HepG2 (cell line): ENCODE measurements around the gene BPIFB6. TPM values are rescaled to one million over a fixed set of nuclear protein-coding genes. Genes with fewer than 3 reads are reported as not detected.

Source experiments
- CEBPG ChIP-seq: IDR thresholded peaks from 2 replicates; pipeline ENCODE4 v1.6.1; 2016
- ERF ChIP-seq: IDR thresholded peaks from 2 replicates; pipeline ENCODE4 v1.6.1; 2018; ENCODE audit warnings: missing biosample characterization, missing genetic modification reagents
- GPN1 ChIP-seq: sonication (generic); formaldehyde crosslinking; IDR thresholded peaks from 2 replicates; pipeline ENCODE4 v1.5.1; 2020; ENCODE audit warnings: missing genetic modification reagents, borderline replicate concordance
- HNF4A ChIP-seq: sonication (generic); formaldehyde crosslinking; IDR thresholded peaks from 2 replicates; pipeline ENCODE4 v1.4.0; 2020; ENCODE audit warnings: missing genetic modification reagents
- KLF9 ChIP-seq: IDR thresholded peaks from 2 replicates; pipeline ENCODE4 v1.6.1; 2016; ENCODE audit warnings: low read depth
- MAFK ChIP-seq, 2 experiments: IDR thresholded peaks in 1 of 2; conservative IDR thresholded peaks in 1 of 2; 2 replicates each; pipeline ENCODE4 v1.6.1; 2011; ENCODE audit warnings: improper control_type of control experiment in 2 of 2, low read length in 2 of 2
- MYNN ChIP-seq: sonication (generic); formaldehyde crosslinking; IDR thresholded peaks from 2 replicates; pipeline ENCODE4 v1.4.0; 2020; ENCODE audit warnings: mild to moderate bottlenecking, low read depth, missing genetic modification reagents
- NONO ChIP-seq, 2 experiments: fragments of 450-650 bp in 1 of 2; sonication (generic) in 1 of 2; formaldehyde crosslinking in 1 of 2; IDR thresholded peaks in 1 of 2; conservative IDR thresholded peaks in 1 of 2; 2 replicates each; pipeline versions ENCODE4 v1.6.1 to v1.8.0; 2017 to 2022; ENCODE audit warnings: mild to moderate bottlenecking in 1 of 2, missing genetic modification reagents in 1 of 2, moderate library complexity in 1 of 2
- NR3C1 ChIP-seq: sonication (generic); formaldehyde crosslinking; IDR thresholded peaks from 2 replicates; pipeline ENCODE4 v1.4.0; 2020; ENCODE audit warnings: missing genetic modification reagents
- RARA ChIP-seq: IDR thresholded peaks from 2 replicates; pipeline ENCODE4 v1.6.1; 2016; ENCODE audit warnings: missing genetic modification reagents, missing compliant biosample characterization
- ZBTB34 ChIP-seq: sonication (generic); formaldehyde crosslinking; IDR thresholded peaks from 2 replicates; pipeline ENCODE4 v1.8.0; 2022; ENCODE audit warnings: mild to moderate bottlenecking, missing genetic modification reagents
- ZBTB39 ChIP-seq: sonication (generic); formaldehyde crosslinking; IDR thresholded peaks from 2 replicates; pipeline ENCODE4 v1.5.0; 2020; ENCODE audit warnings: missing genetic modification reagents
- ZBTB44 ChIP-seq: sonication (generic); formaldehyde crosslinking; IDR thresholded peaks from 2 replicates; pipeline ENCODE4 v1.4.0; 2020; ENCODE audit warnings: missing genetic modification reagents
- ZFP1 ChIP-seq: IDR thresholded peaks from 2 replicates; pipeline ENCODE4 v1.6.1; 2016
- ZFP36 ChIP-seq: fragments of 150-350 bp; IDR thresholded peaks from 2 replicates; pipeline ENCODE4 v1.6.1; 2018; ENCODE audit warnings: borderline replicate concordance, low read length, low read depth; ENCODE audit not compliant: partially characterized antibody
- ZKSCAN8 ChIP-seq: IDR thresholded peaks from 2 replicates; pipeline ENCODE4 v1.6.1; 2016; ENCODE audit warnings: borderline replicate concordance, missing genetic modification reagents, missing compliant biosample characterization
- ZNF234 ChIP-seq: sonication (generic); formaldehyde crosslinking; conservative IDR thresholded peaks from 2 replicates; pipeline ENCODE4 v1.5.1; 2020; ENCODE audit warnings: mild to moderate bottlenecking, missing genetic modification reagents
- ZNF446 ChIP-seq: sonication (generic); formaldehyde crosslinking; IDR thresholded peaks from 2 replicates; pipeline ENCODE4 v1.5.0; 2020; ENCODE audit warnings: mild to moderate bottlenecking, missing genetic modification reagents
- ZNF558 ChIP-seq: sonication (generic); formaldehyde crosslinking; IDR thresholded peaks from 2 replicates; pipeline ENCODE4 v1.9.0; 2022; ENCODE audit warnings: mild to moderate bottlenecking, missing genetic modification reagents, borderline replicate concordance
- ZNF598 ChIP-seq: sonication (generic); formaldehyde crosslinking; IDR thresholded peaks from 2 replicates; pipeline ENCODE4 v1.5.1; 2020; ENCODE audit warnings: mild to moderate bottlenecking, missing genetic modification reagents, borderline replicate concordance
- ZNF644 ChIP-seq: IDR thresholded peaks from 2 replicates; pipeline ENCODE4 v1.6.1; 2016; ENCODE audit warnings: low read depth
- ZXDC ChIP-seq: sonication (generic); formaldehyde crosslinking; IDR thresholded peaks from 2 replicates; pipeline ENCODE4 v1.5.0; 2020; ENCODE audit warnings: mild to moderate bottlenecking, missing genetic modification reagents
- polyA plus RNA-seq, 8 experiments: library from polyadenylated mRNA; depleted of rRNA in 3 of 8; stranded (reverse) in 7 of 8; unstranded in 1 of 8; fragments of >200 nt; fragmentation: Illumina TruSeq in 4 of 8; extraction: Trizol in 4 of 8; gene quantifications; 2 replicates each; pipeline versions ENCODE4 v1.2.1 to v1.2.3, GENCODE V29; 2011 to 2016; ENCODE audit warnings: low read depth in 4 of 8, missing spikeins in 1 of 8, mixed read lengths in 1 of 8; ENCODE audit not compliant: insufficient read depth in 1 of 8
- total RNA-seq, 5 experiments: library from RNA; depleted of rRNA; stranded (reverse); fragments of >200 nt; fragmentation: Illumina TruSeq; extraction: Trizol; gene quantifications; 2 replicates each; pipeline ENCODE4 v1.2.3, GENCODE V29; 2016; ENCODE audit warnings: low read depth in 1 of 5

Gene BPIFB6
- total and polyA plus RNA-seq, 2 of the 13 experiments (the other 11 are each of a cell fraction or from before 2014, with no cell fraction given) = 0.13 to 1.7 TPM

GRCh38 chr20:33007376-33008335, 23.8 kb upstream of the BPIFB6 start, which contains the start of gene BPIFB2 (continued):
- no peak for TF ChIP-seq ZFP36
- peak; percentile 97 for TF ChIP-seq ZNF644 (CRISPR knock-in tag)
- no peak; the same call in 1 of the 2 replicates for TF ChIP-seq KLF9 (CRISPR knock-in tag)
- peak; percentile 86 for TF ChIP-seq ZKSCAN8 (CRISPR knock-in tag)
- peak; percentile 92 for TF ChIP-seq ERF (CRISPR knock-in tag)
- TF ChIP-seq CEBPG = peak; percentile 67
- TF ChIP-seq ZFP1 = no peak; the same call in none of the 2 replicates
- TF ChIP-seq NR3C1 = no peak
- TF ChIP-seq NONO (IDR thresholded peaks at IDR 0.05) = no peak
- TF ChIP-seq NONO (CRISPR knock-in tag; conservative IDR thresholded peaks at IDR 0.05) = peak; percentile 91; the same call in 1 of the 2 replicates
- TF ChIP-seq MYNN (CRISPR knock-in tag) = no peak
- TF ChIP-seq HNF4A (CRISPR knock-in tag) = peak; percentile 91
- TF ChIP-seq ZBTB34 (CRISPR knock-in tag) = peak; percentile 100
- TF ChIP-seq ZNF446 (CRISPR knock-in tag) = peak; percentile 78
- peak; percentile 89 for TF ChIP-seq RARA (CRISPR knock-in tag)
- TF ChIP-seq ZNF234 = no peak
- TF ChIP-seq ZNF558 (CRISPR knock-in tag) = peak; percentile 65; the same call in 1 of the 2 replicates
- TF ChIP-seq GPN1 (CRISPR knock-in tag) = no peak
- TF ChIP-seq ZBTB39 (CRISPR knock-in tag) = no peak
- peak; percentile 9; the same call in 1 of the 2 replicates for TF ChIP-seq ZXDC
- TF ChIP-seq MAFK (conservative IDR thresholded peaks at IDR 0.05 in 1 of 2, IDR thresholded peaks at IDR 0.05 in 1 of 2; ENCODE audit: low read length in 2 of 2) = no peak
- TF ChIP-seq ZNF598 (CRISPR knock-in tag) = peak; percentile 2
- no peak for TF ChIP-seq ZBTB44 (CRISPR knock-in tag)
